Measurements from ENCODE around the gene CIDEC. TPM values are rescaled to one million over a fixed set of nuclear protein-coding genes. Genes with fewer than 3 reads are reported as not detected.
A peak's percentile ranks its signal among the peaks of the same experiment; 100 is the strongest.
"Not testable (repeated sequence)": the region's sequence is repeated elsewhere in the genome, so short reads cannot be mapped to it uniquely, and the experiment has no call there.

Gene CIDEC
- total and polyA plus RNA-seq, 5 experiments from 2014 or later = 0.26 to 0.31 TPM; not detected in 3

DNA sequence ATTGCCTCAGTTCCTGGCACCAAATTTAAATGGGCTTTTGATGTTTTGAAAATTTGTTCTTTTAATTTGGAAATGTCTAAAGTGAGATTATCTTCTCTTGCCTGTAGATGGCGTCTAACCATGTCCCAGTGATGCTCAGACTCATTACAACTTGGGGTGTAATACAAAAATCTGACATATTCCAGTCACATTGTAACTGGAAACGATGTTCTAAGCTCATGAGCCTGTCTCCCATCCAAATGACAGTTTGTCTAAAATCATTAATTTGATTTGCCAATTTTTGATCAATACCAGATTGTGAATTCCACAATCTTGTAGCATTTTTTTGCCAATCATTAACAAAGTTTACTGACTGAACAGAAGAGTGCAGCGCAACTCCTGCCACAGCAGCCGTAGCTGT is 31.2 kb downstream of the CIDEC start:
- POLR2A ChIA-PET = interaction anchor here (1.2 kb wide), 1 partner anchor 42 kb away, joined by 3 read pairs; no protein-coding TSS in a partner anchor
- H3K4me1 Mint-ChIP-seq = peaks cover 3 to 15% (median 10%) of the 10 kb centered on the region in 4 donors
- peak in 3 of 10 donors; percentile 36 to 49 (median 49) for DNase-seq
- not testable (repeated sequence) for H3K9me3 Mint-ChIP-seq, ATAC-seq, H3K36me3 Mint-ChIP-seq, H3K4me3 Mint-ChIP-seq
- H3K27me3 Mint-ChIP-seq = peaks cover 0 to 12% (median 2%) of the 10 kb centered on the region in 5 donors
- peak overlapping the region in 1 of 10 donors; percentile 40 for H3K27ac Mint-ChIP-seq

DNA sequence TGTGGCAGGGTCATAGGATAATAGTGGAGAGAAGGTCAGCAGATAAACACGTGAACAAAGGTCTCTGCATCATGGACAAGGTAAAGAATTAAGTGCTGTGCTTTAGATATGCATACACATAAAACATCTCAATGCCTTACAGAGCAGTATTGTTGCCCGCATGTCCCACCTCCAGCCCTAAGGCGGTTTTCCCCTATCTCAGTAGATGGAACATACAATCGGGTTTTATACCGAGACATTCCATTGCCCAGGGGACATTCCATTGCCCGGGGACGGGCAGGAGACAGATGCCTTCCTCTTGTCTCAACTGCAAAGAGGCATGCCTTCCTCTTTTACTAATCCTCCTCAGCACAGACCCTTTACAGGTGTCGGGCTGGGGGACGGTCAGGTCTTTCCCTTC is 32.2 kb downstream of the CIDEC start:
- ATAC-seq, H3K36me3 Mint-ChIP-seq, H3K4me3 Mint-ChIP-seq, POLR2A ChIA-PET, H3K27me3 Mint-ChIP-seq, DNase-seq, H3K9me3 Mint-ChIP-seq, H3K27ac Mint-ChIP-seq: not testable (repeated sequence)
- peaks cover 3 to 25% (median 19%) of the 10 kb centered on the region in 4 donors for H3K4me1 Mint-ChIP-seq

DNA sequence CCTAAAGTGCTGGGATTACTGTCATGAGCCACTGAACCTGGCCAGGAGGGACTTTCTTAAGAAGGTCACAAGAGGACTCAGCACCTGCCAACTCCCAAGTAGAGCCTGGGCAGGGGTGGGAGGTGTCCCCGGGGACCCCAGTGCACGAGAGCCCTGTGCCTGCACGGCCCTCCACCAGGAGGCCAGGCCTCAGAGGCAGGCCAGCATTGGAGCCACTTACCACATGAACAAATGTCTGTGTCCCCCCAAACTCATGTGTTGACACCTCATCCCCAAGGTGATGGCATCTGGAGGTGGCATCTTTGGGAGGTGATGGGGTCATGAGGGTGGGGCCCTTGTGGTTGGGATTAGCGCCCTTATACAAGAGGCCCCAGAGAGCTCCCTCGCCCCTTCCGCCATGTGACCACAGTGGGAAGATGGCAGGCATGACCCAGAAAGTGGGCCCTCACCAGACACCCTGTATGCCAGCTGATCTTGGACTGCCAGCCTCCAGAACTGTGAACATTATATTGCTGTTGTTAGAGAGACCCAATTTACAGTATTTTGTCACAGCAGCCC is 33.0 kb downstream of the CIDEC start:
- Mint-ChIP-seq H3K4me1 (peaks cover 9 to 32% (median 26%) of the 10 kb centered on the region in 4 donors), H3K36me3 (peaks cover 0 to 5% (median 0%) of the 10 kb centered on the region in 3 donors), H3K4me3 (no peak overlapping the region), H3K27me3 (no peaks in the 10 kb centered on the region), H3K27ac (no peak overlapping the region), H3K9me3 (no peaks in the 10 kb centered on the region)
- ATAC-seq = no peak
- POLR2A ChIA-PET = interaction anchor here (0.7 to 1.2 kb wide), 2 partner anchors 44 to 54 kb away, joined by 3 to 6 read pairs; partner anchors contain the start of gene ARPC4
- no peak for DNase-seq

DNA sequence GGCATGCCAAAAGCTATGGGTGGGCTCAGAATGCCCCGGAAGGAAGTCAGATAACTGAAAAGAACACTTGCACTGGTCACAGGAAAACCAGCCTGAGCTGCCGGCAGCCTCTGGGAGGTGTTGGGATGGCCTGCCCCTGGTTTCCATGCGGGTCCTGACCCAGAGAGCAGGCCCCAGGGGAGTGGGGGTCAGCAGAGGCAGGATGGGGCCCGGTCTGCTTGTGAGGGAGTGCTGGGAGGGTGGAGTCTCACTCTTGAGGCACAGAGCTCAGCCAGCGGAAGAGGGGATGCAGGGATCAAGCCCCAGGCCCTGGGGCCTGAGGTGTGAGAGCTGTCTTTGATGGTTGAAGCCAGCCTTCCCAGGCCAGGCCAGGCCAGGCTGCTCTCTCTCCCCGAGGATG is 33.8 kb downstream of the CIDEC start:
- H3K9me3 Mint-ChIP-seq = no peaks in the 10 kb centered on the region
- peaks cover 0 to 12% (median 2%) of the 10 kb centered on the region in 3 donors for H3K36me3 Mint-ChIP-seq
- no peak overlapping the region for H3K27ac Mint-ChIP-seq
- peaks cover 12 to 37% (median 30%) of the 10 kb centered on the region in 4 donors for H3K4me1 Mint-ChIP-seq
- no peaks in the 10 kb centered on the region for H3K27me3 Mint-ChIP-seq
- ATAC-seq (no peak), DNase-seq (no peak)
- no peak overlapping the region for H3K4me3 Mint-ChIP-seq
- POLR2A ChIA-PET = interaction anchor here (0.6 to 1.2 kb wide), 3 partner anchors 18 to 53 kb away, joined by 3 to 6 read pairs (median 3); partner anchors contain the start of gene ARPC4

DNA sequence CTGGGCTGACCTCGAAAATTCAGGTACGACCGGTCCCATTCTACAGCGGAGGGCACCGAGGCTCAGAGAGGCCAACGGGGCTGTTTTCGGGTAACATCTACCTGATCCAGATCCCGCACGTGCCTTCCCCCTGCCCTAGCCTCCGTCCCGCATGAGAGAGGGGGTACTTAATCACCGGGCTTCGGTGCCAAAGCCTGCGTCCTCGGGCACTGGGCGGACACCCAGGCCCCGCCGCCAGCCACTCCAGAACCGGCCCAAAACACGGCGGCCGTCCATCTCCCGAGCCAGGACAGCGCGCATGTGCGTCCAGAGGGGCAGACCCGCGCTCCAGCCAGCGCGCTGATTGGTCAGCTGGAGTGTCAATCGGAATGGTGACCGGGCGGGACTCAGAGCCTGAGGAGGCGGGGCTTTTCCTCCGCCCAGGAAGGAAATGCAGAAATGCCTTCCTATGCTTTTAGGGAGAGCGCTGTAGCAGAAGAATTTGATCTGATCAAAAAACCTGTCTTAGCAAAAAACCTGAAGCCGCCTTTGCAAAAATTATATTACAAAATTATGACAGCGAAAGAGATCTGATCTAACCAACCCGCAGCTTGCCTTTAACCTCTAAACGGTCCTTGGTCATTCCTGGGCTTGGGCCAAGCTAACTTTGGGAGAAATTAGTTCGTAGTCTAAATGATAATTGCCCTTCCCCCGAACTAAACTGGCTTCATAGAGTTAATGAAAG is 36.2 kb downstream of the CIDEC start, which contains the start of gene RPUSD3:
TSS of gene RPUSD3 (minus strand) at position 294 of the 724 bp plus-strand sequence. CDS start at position 276, 18 bp downstream.
- Mint-ChIP-seq H3K27me3 (no peaks in the 10 kb centered on the region), H3K36me3 (peaks cover 0 to 33% (median 6%) of the 10 kb centered on the region in 3 donors), H3K27ac (peak within 1 kb of the TSS; percentile 82 to 96 (median 94)), H3K4me1 (peaks cover 12 to 41% (median 31%) of the 10 kb centered on the region in 4 donors), H3K9me3 (no peaks in the 10 kb centered on the region), H3K4me3 (peak within 1 kb of the TSS; percentile 92 to 100 (median 96))
- peak; percentile 90 to 99 (median 96) for DNase-seq
- POLR2A ChIA-PET = interaction anchor here (0.6 to 1.8 kb wide), 7 partner anchors 9 to 195 kb away, joined by 3 to 8 read pairs (median 5); partner anchors contain the start of genes CRELD1, JAGN1 and MTMR14
- peak; percentile 99 for ATAC-seq

DNA sequence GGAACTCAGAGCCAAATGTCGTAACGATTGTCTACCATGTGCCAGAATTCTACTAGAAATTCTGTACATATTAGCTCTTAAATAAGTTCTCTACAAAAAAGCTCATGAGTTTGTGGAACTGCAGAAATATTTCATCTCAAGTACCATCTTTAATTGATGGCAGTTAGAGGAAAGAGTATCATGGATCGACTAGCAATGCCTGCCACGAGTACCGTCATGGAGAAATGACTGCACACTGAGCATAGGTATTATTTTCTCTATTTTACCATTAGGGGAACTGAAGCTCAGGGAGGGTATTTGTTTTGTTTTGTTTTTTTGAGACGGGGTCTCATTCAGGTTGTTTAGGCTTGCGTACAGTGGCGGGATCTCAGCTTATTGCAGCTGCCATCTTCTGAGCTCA is 39.0 kb downstream of the CIDEC start:
- POLR2A ChIA-PET = no interaction called here
- Mint-ChIP-seq H3K27ac (peak overlapping the region in 1 of 10 donors; percentile 19), H3K9me3 (no peaks in the 10 kb centered on the region), H3K27me3 (no peaks in the 10 kb centered on the region), H3K4me1 (peaks cover 9 to 39% (median 29%) of the 10 kb centered on the region in 4 donors), H3K36me3 (peaks cover 0 to 44% (median 9%) of the 10 kb centered on the region in 3 donors), H3K4me3 (peak overlapping the region in 2 of 10 donors; percentile 15 to 46)
- DNase-seq (no peak), ATAC-seq (no peak)

DNA sequence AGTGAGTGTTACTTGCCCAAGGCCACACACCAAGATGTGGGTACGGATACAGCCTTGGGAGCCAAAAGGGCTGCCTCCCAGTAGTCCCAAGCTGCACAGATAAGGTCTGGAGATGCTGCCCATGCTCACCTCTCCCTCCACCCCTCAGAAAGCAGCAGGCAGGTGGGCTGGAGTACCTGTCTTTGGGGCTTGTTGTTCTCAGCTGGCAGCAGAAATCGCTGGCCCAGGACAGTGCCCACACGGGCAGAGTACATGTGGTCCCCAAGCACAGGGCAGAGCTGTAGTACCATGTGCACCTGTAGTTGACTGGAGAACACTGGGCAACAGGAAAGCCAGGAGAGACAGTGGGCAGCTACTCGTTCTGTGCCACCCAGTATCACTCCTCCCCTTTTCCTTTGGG is 41.2 kb downstream of the CIDEC start:
- H3K27me3 Mint-ChIP-seq = no peaks in the 10 kb centered on the region
- no peaks in the 10 kb centered on the region for H3K9me3 Mint-ChIP-seq
- peak overlapping the region in 3 of 10 donors; percentile 10 to 39 (median 22) for H3K27ac Mint-ChIP-seq
- H3K36me3 Mint-ChIP-seq = peaks cover 0 to 58% (median 12%) of the 10 kb centered on the region in 3 donors
- POLR2A ChIA-PET = interaction anchor here (0.7 kb wide), 1 partner anchor 353 kb away, joined by 3 read pairs; no protein-coding TSS in a partner anchor
- no peak for ATAC-seq
- H3K4me1 Mint-ChIP-seq = peaks cover 9 to 28% (median 23%) of the 10 kb centered on the region in 4 donors
- DNase-seq = no peak
- H3K4me3 Mint-ChIP-seq = no peak overlapping the region

DNA sequence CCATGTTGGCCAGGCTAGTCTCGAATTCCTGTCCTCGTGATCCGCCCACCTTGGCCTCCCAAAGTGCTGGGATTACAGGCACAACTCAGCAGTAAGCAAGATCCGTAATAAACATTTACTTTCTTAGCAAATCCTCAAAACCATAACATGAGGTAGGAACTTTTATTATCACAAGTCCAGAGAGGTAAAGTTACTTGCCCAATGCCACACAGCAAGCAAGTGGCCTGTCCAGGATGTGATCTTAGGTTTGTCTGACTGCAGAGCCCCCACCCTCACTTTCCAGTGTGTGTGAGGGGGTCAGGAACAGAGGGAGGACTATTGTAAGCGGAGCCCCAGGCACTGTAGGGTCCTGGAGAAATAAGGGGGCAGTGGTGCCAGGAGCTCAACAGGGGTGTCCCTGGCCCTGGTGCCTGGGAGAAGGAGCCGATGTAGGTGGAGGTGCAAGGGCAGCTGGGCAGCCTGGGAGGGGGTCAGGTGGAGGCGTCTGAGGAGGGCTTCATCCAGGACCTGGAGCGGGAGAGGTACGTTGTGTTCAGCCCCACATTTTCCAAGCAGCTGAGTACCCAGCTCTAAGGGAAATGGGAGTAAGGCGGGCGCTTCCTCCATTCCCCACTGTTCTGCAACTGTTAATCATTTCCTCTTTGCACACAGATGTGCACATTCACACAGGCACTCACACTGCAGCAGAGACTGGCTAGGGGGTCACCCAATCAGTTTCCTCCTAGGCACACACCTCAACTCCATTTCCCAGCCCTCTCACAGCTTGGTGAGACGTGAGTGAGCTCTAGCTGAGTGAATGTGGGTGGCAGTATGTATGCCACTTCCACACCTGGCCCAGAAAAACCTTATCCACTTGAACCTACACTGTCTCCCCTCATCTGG is 42.1 kb downstream of the CIDEC start:
- ATAC-seq = no peak
- no peaks in the 10 kb centered on the region for H3K9me3 Mint-ChIP-seq

DNA sequence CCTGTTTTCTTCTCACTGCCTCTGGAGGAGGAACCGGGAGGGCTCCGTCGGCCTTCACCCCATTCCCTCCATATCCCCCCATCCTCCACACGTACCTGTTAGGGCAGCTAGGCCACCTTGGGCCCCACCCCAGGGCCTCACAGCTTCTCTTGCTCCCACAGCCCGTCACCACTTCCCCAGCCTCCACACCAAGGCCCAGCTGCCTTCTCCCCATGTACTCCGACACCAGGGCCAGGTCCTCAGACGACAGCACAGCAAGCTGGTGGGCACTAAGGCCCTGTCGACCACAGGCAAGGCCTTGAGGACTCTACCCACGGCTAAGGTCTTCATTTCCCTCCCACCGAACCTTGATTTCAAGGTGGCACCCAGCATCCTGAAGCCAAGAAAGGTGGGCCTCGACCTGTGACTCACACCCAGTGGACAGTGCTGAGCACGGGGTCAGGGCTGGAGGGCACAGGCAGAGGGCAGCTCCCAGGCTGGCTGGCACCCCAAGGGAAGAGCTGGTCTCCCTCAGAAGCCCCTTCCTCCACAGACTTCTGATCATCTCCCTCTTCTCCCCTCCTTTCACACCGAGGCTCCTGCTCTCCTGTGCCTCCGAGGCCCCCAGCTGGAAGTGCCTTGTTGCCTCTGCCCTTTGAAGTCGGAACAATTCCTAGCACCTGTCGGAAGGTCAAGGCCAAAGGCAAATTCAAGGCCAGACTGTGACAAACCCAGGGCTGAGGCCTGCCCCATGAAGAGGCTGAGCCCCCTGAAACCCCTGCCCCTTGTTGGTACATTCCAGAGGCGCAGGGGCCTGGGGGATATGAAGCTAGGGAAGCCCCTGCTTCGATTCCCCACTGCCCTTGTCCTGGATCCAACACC is 45.3 kb downstream of the CIDEC start:
- Mint-ChIP-seq H3K27me3 (no peaks in the 10 kb centered on the region), H3K36me3 (peaks cover 0 to 44% (median 5%) of the 10 kb centered on the region in 3 donors), H3K9me3 (no peaks in the 10 kb centered on the region), H3K27ac (peak overlapping the region in 2 of 10 donors; percentile 71 to 76), H3K4me1 (peaks cover 5 to 10% (median 8%) of the 10 kb centered on the region in 4 donors), H3K4me3 (peak overlapping the region in 1 of 10 donors; percentile 50)
- ATAC-seq (no peak), DNase-seq (no peak)
- POLR2A ChIA-PET = interaction anchor here (1.6 kb wide), 1 partner anchor 9 kb away, joined by 4 read pairs; the partner anchor contains the start of gene RPUSD3

More for the DNA sequence above, 42.1 kb downstream of the CIDEC start:
- POLR2A ChIA-PET = interaction anchor here (0.7 kb wide), 1 partner anchor 354 kb away, joined by 3 read pairs; no protein-coding TSS in a partner anchor
- Mint-ChIP-seq H3K27ac (peak overlapping the region in 2 of 10 donors; percentile 31 to 35), H3K36me3 (peaks cover 0 to 63% (median 12%) of the 10 kb centered on the region in 3 donors), H3K27me3 (no peaks in the 10 kb centered on the region), H3K4me3 (no peak overlapping the region), H3K4me1 (peaks cover 9 to 19% (median 13%) of the 10 kb centered on the region in 4 donors)
- DNase-seq = no peak

DNA sequence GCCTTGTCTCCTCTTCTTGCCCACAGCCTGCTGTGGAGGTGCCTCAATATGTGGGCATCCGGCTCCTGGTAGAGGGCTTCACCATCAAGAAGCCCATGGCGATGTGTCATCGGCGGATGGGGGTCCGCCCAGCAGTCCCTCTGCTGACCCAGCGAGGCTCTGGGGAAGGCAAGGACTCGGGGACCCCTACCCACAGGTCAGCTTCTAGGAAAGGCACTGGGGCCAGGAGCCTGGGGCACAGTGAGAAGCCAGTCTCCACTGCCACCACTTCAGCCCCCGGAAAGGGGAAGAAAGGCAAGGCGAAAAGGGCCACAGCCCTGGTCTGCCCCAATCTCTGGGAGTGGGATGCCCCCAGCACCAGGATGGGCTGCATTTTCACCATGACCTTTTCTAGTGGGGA is 47.0 kb downstream of the CIDEC start:
- Mint-ChIP-seq H3K27ac (no peak overlapping the region), H3K4me3 (no peak overlapping the region), H3K4me1 (peaks cover 5 to 10% (median 8%) of the 10 kb centered on the region in 4 donors), H3K9me3 (no peaks in the 10 kb centered on the region), H3K27me3 (no peaks in the 10 kb centered on the region), H3K36me3 (peaks cover 0 to 39% (median 8%) of the 10 kb centered on the region in 3 donors)
- ATAC-seq (no peak), DNase-seq (no peak)
- POLR2A ChIA-PET = no interaction called here

DNA sequence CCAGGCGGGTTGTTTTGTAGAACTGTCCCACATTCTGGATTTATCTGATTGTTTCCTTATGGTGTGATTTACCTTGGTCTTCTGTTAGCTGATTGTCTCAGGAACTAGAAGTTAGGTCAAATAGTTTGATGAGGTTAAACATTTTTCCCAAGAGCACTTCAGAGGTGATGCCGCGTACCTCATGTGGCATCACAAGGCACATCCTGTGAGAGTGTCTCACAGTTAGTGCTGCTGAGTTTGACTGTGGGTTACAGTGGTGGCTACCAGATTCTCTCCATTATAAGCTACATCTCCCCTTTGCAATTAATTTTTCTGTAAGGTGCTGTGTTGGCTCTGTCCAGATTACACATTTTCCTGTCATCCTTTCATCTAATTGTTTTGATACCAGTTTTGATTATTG is 48.8 kb downstream of the CIDEC start:
- DNase-seq = peak in 1 of 10 donors; percentile 20
- no peaks in the 10 kb centered on the region for H3K27me3 Mint-ChIP-seq
- H3K36me3 Mint-ChIP-seq = peaks cover 0 to 33% (median 8%) of the 10 kb centered on the region in 3 donors
- H3K4me3 Mint-ChIP-seq = no peak overlapping the region
- peaks cover 5 to 10% (median 7%) of the 10 kb centered on the region in 4 donors for H3K4me1 Mint-ChIP-seq
- H3K9me3 Mint-ChIP-seq = no peaks in the 10 kb centered on the region
- H3K27ac Mint-ChIP-seq = peak overlapping the region in 5 of 10 donors; percentile 30 to 51 (median 43)
- ATAC-seq = peak in 1 of 2 donors; percentile 73
- POLR2A ChIA-PET = interaction anchor here (0.6 to 1.1 kb wide), 2 partner anchors 14 to 35 kb away, joined by 3 to 5 read pairs; no protein-coding TSS in a partner anchor

All from naive thymus-derived CD8-positive, alpha-beta T cell (primary cell).